HepG2 (cell line): ENCODE results near the gene GZF1. TPM values are rescaled to one million over a fixed set of nuclear protein-coding genes. Genes with fewer than 3 reads are reported as not detected.

Experiments
- ATAC-seq: fragments of 200-7000 bp; cut with Tn5 transposase; 3 replicates; pipeline ENCODE4 v1.9.1; 2020; ENCODE audit warnings: mild to moderate bottlenecking, moderate library complexity
- BruUV-seq: library from RNA; stranded (reverse); fragments of 400-500 nt; replicated peaks from 2 replicates; lab custom pipeline; 2021; lab: Mats Ljungman, UMichigan
- CTCF ChIA-PET: fragments of 300-600 bp; formaldehyde crosslinking; extraction: SDS; loops from one replicate; lab custom pipeline; 2021; ENCODE audit warnings: low total read pairs, inconsistent platforms, low intra/inter-chr PET ratio; lab: Yijun Ruan, JAX
- POLR2A ChIA-PET: fragments of 350-600 bp; sonication (Branson Sonifier 250); formaldehyde crosslinking; loops from one replicate; lab custom pipeline; 2020; ENCODE audit warnings: antibody characterized with exemption, inconsistent platforms; lab: Yijun Ruan, JAX
- DNase-seq: peaks from one replicate; pipeline ENCODE4 v3.0.0-alpha.2; 2015; ENCODE audit warnings: low spot score
- FAIRE-seq: peaks from 3 replicates; lab custom pipeline; 2011; peaks lifted over from hg19 to GRCh38; lab: Jason Lieb, UNC
- H2AFZ ChIP-seq: one replicate; pipeline ENCODE4 v1.6.1; 2011; ENCODE audit warnings: low read length, inconsistent platforms
- H3K27ac ChIP-seq: fragments of 300-600 bp; 3 replicates; pipeline ENCODE4 v1.8.0; 2011; ENCODE audit warnings: mixed run types, mild to moderate bottlenecking, mixed read lengths, low read length, inconsistent platforms; ENCODE audit not compliant: insufficient read depth; ENCODE audit errors: extremely low read length
- H3K27me3 ChIP-seq, 2 experiments: fragments of 200-600 bp in 1 of 2; 2 replicates in 1 of 2; 3 replicates in 1 of 2; pipeline versions ENCODE4 v1.6.0 to v1.8.0; 2011; ENCODE audit warnings: low read length in 2 of 2, mild to moderate bottlenecking in 2 of 2, moderate library complexity in 2 of 2, inconsistent platforms in 1 of 2; ENCODE audit not compliant: insufficient read depth in 2 of 2, control insufficient read depth in 1 of 2
- H3K36me3 ChIP-seq, 2 experiments: fragments of 200-600 bp in 1 of 2; replicated peaks in 1 of 2; 2 replicates in 1 of 2; 3 replicates in 1 of 2; pipeline versions ENCODE4 v1.5.1 to v1.8.0; 2011; ENCODE audit warnings: low read length in 2 of 2, inconsistent platforms in 1 of 2; ENCODE audit not compliant: insufficient read depth in 2 of 2, control insufficient read depth in 1 of 2
- H3K4me1 ChIP-seq: 2 replicates; pipeline ENCODE4 v1.5.1; 2012; ENCODE audit warnings: low read length, inconsistent platforms; ENCODE audit not compliant: insufficient read depth
- H3K4me2 ChIP-seq: 2 replicates; pipeline ENCODE4 v1.6.0; 2011; ENCODE audit warnings: low read depth, low read length, inconsistent platforms
- H3K4me3 ChIP-seq, 3 experiments: fragments of 200-600 bp in 1 of 3; sonication (generic), shearing (Covaris generic) in 1 of 3; replicated peaks in 1 of 3; 2 replicates each; pipeline ENCODE4 v1.5.1; 2011 to 2016; ENCODE audit warnings: low read length in 3 of 3, inconsistent platforms in 2 of 3, low read depth in 2 of 3, mild to moderate bottlenecking in 2 of 3, control low read depth in 1 of 3, mixed read lengths in 1 of 3; ENCODE audit not compliant: insufficient read depth in 1 of 3
- H3K79me2 ChIP-seq: one replicate; pipeline ENCODE4 v1.6.1; 2011; ENCODE audit warnings: low read length, inconsistent platforms; ENCODE audit not compliant: insufficient read depth
- H3K9ac ChIP-seq: 2 replicates; pipeline ENCODE4 v1.6.0; 2011; ENCODE audit warnings: mild to moderate bottlenecking, low read depth, low read length, inconsistent platforms; ENCODE audit not compliant: insufficient read depth
- H3K9me3 ChIP-seq: 2 replicates; pipeline ENCODE4 v1.5.1; 2012; ENCODE audit warnings: mild to moderate bottlenecking, low read length
- H4K20me1 ChIP-seq: 2 replicates; pipeline ENCODE4 v1.6.0; 2011; ENCODE audit warnings: inconsistent platforms, mild to moderate bottlenecking, low read length, moderate library complexity; ENCODE audit not compliant: insufficient read depth
- ADNP ChIP-seq: sonication (generic); formaldehyde crosslinking; IDR thresholded peaks from 2 replicates; pipeline ENCODE4 v1.4.0; 2020; ENCODE audit warnings: missing genetic modification reagents
- CHD2 ChIP-seq: IDR thresholded peaks from 2 replicates; pipeline ENCODE4 v1.6.1; 2011; ENCODE audit warnings: low read depth, low read length, improper control_type of control experiment
- HNRNPK ChIP-seq: fragments of 200-400 bp; formaldehyde crosslinking; IDR thresholded peaks from 2 replicates; pipeline ENCODE4 v1.6.1; 2018; ENCODE audit warnings: low read length, low read depth, moderate library complexity, mild to moderate bottlenecking; ENCODE audit not compliant: poor library complexity, severe bottlenecking
- NFYC ChIP-seq: IDR thresholded peaks from 2 replicates; pipeline ENCODE4 v1.6.1; 2016; ENCODE audit warnings: missing genetic modification reagents, missing compliant biosample characterization
- PHF20 ChIP-seq: sonication (generic); formaldehyde crosslinking; IDR thresholded peaks from 2 replicates; pipeline ENCODE4 v1.5.0; 2020; ENCODE audit warnings: mild to moderate bottlenecking, missing genetic modification reagents
- RARG ChIP-seq: sonication (generic); formaldehyde crosslinking; IDR thresholded peaks from 2 replicates; pipeline ENCODE4 v1.4.0; 2020; ENCODE audit warnings: low read depth, mild to moderate bottlenecking, missing genetic modification reagents
- SAFB2 ChIP-seq: sonication (generic); formaldehyde crosslinking; IDR thresholded peaks from 2 replicates; pipeline ENCODE4 v1.5.1; 2020; ENCODE audit warnings: missing genetic modification reagents, low read depth, mild to moderate bottlenecking, borderline replicate concordance
- ZBTB8A ChIP-seq: sonication (generic); formaldehyde crosslinking; IDR thresholded peaks from 2 replicates; pipeline ENCODE4 v1.4.0; 2020; ENCODE audit warnings: mild to moderate bottlenecking, low read depth, missing genetic modification reagents, borderline replicate concordance
- ZNF737 ChIP-seq: sonication (generic); formaldehyde crosslinking; IDR thresholded peaks from 2 replicates; pipeline ENCODE4 v1.5.0; 2020; ENCODE audit warnings: missing genetic modification reagents, mild to moderate bottlenecking, borderline replicate concordance
- WGBS: methylation state at CpG from one replicate; pipeline ENCODE4 v1.1.6; 2017; ENCODE audit warnings: low lambda C conversion rate; 5-methylcytosine and 5-hydroxymethylcytosine counted together
- in situ Hi-C: cut with HindIII; loops from 2 replicates; pipeline ENCODE4 v1.10.0; 2017; ENCODE audit warnings: low pct_unique_long_range_greater_than_20kb; ENCODE audit not compliant: extremely low pct_ligation_motif_present
- intact Hi-C: fragments of 100-400 bp; cut with micrococcal nuclease; formaldehyde crosslinking; loops from one replicate; pipeline ENCODE4 v1.10.0; 2022; ENCODE audit not compliant: unreplicated experiment
- polyA plus RNA-seq, 8 experiments: library from polyadenylated mRNA; depleted of rRNA in 3 of 8; stranded (reverse) in 7 of 8; unstranded in 1 of 8; fragments of >200 nt; fragmentation: Illumina TruSeq in 4 of 8; extraction: Trizol in 4 of 8; gene quantifications; 2 replicates each; pipeline versions ENCODE4 v1.2.1 to v1.2.3, GENCODE V29; 2011 to 2016; ENCODE audit warnings: low read depth in 4 of 8, missing spikeins in 1 of 8, mixed read lengths in 1 of 8; ENCODE audit not compliant: insufficient read depth in 1 of 8
- total RNA-seq, 5 experiments: library from RNA; depleted of rRNA; stranded (reverse); fragments of >200 nt; fragmentation: Illumina TruSeq; extraction: Trizol; gene quantifications; 2 replicates each; pipeline ENCODE4 v1.2.3, GENCODE V29; 2016; ENCODE audit warnings: low read depth in 1 of 5
- TF ChIP-seq, protein P1 (sequence below): sonication (generic); formaldehyde crosslinking; IDR thresholded peaks from 2 replicates; pipeline ENCODE4 v1.4.0; 2020; ENCODE audit warnings: missing genetic modification reagents
- TF ChIP-seq, protein P2 (sequence below): sonication (generic); formaldehyde crosslinking; IDR thresholded peaks from 2 replicates; pipeline ENCODE4 v1.4.0; 2020; ENCODE audit warnings: missing genetic modification reagents, mild to moderate bottlenecking, borderline replicate concordance
- TF ChIP-seq, protein P3 (sequence below): sonication (generic); formaldehyde crosslinking; conservative IDR thresholded peaks from 2 replicates; pipeline ENCODE4 v1.8.0; 2022; ENCODE audit warnings: low read depth, missing genetic modification reagents
- TF ChIP-seq, protein P4 (sequence below): sonication (generic); formaldehyde crosslinking; IDR thresholded peaks from 2 replicates; pipeline ENCODE4 v1.5.0; 2020; ENCODE audit warnings: missing genetic modification reagents

GZF1 gene
- total and polyA plus RNA-seq, 2 of the 13 experiments (the other 11 are each of a cell fraction or from before 2014, with no cell fraction given), result 16.9 to 26.0 TPM

DNA sequence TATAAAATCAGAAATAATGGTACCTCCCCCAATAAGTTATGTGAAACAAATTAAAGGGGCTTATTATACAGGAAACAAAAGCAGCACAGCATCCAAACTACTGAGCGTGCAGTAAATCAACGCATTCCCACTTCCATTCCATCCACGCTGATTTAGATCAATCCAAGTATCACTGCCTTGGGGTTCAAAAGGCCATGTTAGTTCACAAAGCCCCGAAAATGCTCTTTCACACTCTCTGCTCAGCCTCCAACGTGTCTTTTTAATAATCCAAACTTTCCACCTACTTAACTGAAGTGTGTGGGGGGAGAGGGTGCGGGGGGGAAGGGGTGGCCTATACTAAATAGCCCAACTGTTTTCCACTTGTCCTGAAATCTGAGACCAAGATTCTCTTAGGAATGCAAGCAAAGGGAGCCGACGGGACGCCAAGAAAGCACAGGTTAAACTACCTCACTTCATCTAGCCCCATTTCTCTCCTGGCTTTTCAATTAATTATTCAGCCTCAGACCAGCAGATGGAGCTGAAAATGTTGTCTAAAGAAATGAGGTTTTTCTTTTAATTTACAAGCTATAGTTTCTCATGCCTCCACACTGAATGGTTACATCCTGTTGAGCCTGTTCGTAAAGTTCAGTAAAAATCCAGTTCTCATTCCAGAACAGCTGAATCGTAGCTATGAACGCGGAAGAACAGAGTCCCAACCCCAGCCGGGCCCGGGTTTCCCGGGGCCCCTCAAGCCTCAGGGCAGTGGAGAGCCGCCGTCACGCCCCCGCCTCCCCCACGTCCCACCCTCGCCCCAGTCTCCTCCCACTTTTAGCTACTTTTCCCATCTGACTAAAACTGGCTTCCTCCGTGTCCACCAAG is 12.4 kb upstream of the GZF1 start:
- Histone ChIP-seq H4K20me1 (peaks cover 12% of the 10 kb centered on the region), H3K79me2 (peaks cover 33% of the 10 kb centered on the region), H3K4me2 (peak overlapping the region; percentile 89), H3K4me1 (peaks cover 47% of the 10 kb centered on the region), H3K27me3 (no peaks in the 10 kb centered on the region; a peak in 1 of 5 replicates), H3K9ac (peak overlapping the region; percentile 92), H3K4me3 (peak overlapping the region; percentile 62 to 91 (median 80)), H3K27ac (peak overlapping the region; percentile 91), H2AFZ (peak overlapping the region; percentile 55), H3K36me3 (peaks cover 2 to 9% of the 10 kb centered on the region in 2 experiments; a peak in 3 of 5 replicates), H3K9me3 (no peaks in the 10 kb centered on the region)
- ChIA-PET CTCF (interaction anchor here (1.0 to 1.3 kb wide), 2 partner anchors 9 to 97 kb away, joined by 3 to 4 read pairs; no protein-coding TSS in a partner anchor), POLR2A (interaction anchor here (0.6 to 3.3 kb wide), 42 partner anchors 10 to 1010 kb away, joined by 3 to 145 read pairs (median 4); partner anchors contain the start of genes FOXA2, GZF1 and NAPB)
- no TSS peak for BruUV-seq
- intact Hi-C loops (loop anchor here (1.0 to 10.0 kb wide), 6 partner anchors 9 to 935 kb away; partner anchors contain the start of gene NAPB), in situ Hi-C loops (loop anchor here (10.0 kb wide), 1 partner anchor 775 kb away; no protein-coding TSS in a partner anchor)
- peak; percentile 81 for DNase-seq
- WGBS, result 4% methylated on average over 23 of the region's 23 CpGs
- peak; percentile 74 for ATAC-seq
- FAIRE-seq, result peak; percentile 44
- TF ChIP-seq NFYC (CRISPR knock-in tag), result no peak
- no peak for TF ChIP-seq ADNP
- TF ChIP-seq, protein P1, sequence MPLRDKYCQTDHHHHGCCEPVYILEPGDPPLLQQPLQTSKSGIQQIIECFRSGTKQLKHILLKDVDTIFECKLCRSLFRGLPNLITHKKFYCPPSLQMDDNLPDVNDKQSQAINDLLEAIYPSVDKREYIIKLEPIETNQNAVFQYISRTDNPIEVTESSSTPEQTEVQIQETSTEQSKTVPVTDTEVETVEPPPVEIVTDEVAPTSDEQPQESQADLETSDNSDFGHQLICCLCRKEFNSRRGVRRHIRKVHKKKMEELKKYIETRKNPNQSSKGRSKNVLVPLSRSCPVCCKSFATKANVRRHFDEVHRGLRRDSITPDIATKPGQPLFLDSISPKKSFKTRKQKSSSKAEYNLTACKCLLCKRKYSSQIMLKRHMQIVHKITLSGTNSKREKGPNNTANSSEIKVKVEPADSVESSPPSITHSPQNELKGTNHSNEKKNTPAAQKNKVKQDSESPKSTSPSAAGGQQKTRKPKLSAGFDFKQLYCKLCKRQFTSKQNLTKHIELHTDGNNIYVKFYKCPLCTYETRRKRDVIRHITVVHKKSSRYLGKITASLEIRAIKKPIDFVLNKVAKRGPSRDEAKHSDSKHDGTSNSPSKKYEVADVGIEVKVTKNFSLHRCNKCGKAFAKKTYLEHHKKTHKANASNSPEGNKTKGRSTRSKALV, result no peak
- no peak for TF ChIP-seq PHF20
- TF ChIP-seq, protein P2, sequence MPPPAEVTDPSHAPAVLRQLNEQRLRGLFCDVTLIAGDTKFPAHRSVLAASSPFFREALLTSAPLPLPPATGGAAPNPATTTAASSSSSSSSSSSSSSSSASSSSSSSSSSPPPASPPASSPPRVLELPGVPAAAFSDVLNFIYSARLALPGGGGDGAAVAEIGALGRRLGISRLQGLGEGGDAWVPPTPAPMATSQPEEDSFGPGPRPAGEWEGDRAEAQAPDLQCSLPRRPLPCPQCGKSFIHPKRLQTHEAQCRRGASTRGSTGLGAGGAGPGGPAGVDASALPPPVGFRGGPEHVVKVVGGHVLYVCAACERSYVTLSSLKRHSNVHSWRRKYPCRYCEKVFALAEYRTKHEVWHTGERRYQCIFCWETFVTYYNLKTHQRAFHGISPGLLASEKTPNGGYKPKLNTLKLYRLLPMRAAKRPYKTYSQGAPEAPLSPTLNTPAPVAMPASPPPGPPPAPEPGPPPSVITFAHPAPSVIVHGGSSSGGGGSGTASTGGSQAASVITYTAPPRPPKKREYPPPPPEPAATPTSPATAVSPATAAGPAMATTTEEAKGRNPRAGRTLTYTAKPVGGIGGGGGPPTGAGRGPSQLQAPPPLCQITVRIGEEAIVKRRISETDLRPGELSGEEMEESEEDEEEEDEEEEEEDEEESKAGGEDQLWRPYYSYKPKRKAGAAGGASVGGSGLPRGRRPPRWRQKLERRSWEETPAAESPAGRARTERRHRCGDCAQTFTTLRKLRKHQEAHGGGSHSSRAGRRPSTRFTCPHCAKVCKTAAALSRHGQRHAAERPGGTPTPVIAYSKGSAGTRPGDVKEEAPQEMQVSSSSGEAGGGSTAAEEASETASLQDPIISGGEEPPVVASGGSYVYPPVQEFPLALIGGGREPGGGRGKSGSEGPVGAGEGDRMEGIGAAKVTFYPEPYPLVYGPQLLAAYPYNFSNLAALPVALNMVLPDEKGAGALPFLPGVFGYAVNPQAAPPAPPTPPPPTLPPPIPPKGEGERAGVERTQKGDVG (CRISPR knock-in tag), result no peak; the same call in 1 of the 2 replicates
- TF ChIP-seq RARG (CRISPR knock-in tag), result no peak
- TF ChIP-seq SAFB2 (CRISPR knock-in tag), result no peak
- TF ChIP-seq ZNF737, result no peak
- TF ChIP-seq, protein P3, sequence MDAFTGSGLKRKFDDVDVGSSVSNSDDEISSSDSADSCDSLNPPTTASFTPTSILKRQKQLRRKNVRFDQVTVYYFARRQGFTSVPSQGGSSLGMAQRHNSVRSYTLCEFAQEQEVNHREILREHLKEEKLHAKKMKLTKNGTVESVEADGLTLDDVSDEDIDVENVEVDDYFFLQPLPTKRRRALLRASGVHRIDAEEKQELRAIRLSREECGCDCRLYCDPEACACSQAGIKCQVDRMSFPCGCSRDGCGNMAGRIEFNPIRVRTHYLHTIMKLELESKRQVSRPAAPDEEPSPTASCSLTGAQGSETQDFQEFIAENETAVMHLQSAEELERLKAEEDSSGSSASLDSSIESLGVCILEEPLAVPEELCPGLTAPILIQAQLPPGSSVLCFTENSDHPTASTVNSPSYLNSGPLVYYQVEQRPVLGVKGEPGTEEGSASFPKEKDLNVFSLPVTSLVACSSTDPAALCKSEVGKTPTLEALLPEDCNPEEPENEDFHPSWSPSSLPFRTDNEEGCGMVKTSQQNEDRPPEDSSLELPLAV, result 0 out of 2 replicates have a peak, but pooled peaks have one; percentile 32
- TF ChIP-seq ZBTB8A, result no peak
- TF ChIP-seq HNRNPK, result peak; percentile 7
- TF ChIP-seq, protein P4, sequence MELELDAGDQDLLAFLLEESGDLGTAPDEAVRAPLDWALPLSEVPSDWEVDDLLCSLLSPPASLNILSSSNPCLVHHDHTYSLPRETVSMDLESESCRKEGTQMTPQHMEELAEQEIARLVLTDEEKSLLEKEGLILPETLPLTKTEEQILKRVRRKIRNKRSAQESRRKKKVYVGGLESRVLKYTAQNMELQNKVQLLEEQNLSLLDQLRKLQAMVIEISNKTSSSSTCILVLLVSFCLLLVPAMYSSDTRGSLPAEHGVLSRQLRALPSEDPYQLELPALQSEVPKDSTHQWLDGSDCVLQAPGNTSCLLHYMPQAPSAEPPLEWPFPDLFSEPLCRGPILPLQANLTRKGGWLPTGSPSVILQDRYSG, result no peak
- no peak for TF ChIP-seq CHD2
